H1 (cell line): ENCODE measurements around the gene FIZ1. TPM values are rescaled to one million over a fixed set of nuclear protein-coding genes. Genes with fewer than 3 reads are reported as not detected.

ENCODE experiments used
- GTF2F1 ChIP-seq: IDR thresholded peaks from 2 replicates; pipeline ENCODE4 v1.6.1; 2012; ENCODE audit warnings: low read depth, low read length, improper control_type of control experiment, borderline replicate concordance
- PHF8 ChIP-seq: fragments of 200-600 bp; sonication (generic); conservative IDR thresholded peaks from 2 replicates; pipeline ENCODE4 v1.7.1; 2012; ENCODE audit warnings: low read depth, mild to moderate bottlenecking, inconsistent platforms, low read length, moderate library complexity
- polyA plus RNA-seq, 7 experiments: library from polyadenylated mRNA; depleted of rRNA in 3 of 7; stranded (reverse) in 5 of 7; unstranded in 2 of 7; fragments of >200 nt in 5 of 7; fragments of 200-250 nt in 2 of 7; gene quantifications; 1 replicate in 5 of 7; 2 replicates in 1 of 7; 4 replicates in 1 of 7; pipeline versions ENCODE4 v1.2.1 to v1.2.3, GENCODE V29; 2011 to 2013; ENCODE audit warnings: missing spikeins in 2 of 7, mixed read lengths in 2 of 7
- total RNA-seq: library from RNA; stranded (reverse); fragmentation: NEBNext Ultra II Directional; extraction: Animal tissue kit (Norgen Biotek cat#: 25700); gene quantifications from 2 replicates; pipeline ENCODE4 v1.2.1, GENCODE V29; 2021

The FIZ1 gene
- total and polyA plus RNA-seq, 2 of the 8 experiments (the other 6 are each of a cell fraction or from before 2014, with no cell fraction given) = 9.1 to 18.5 TPM

GRCh38 chr19:55543567-55543966 is 55.8 kb downstream of the FIZ1 start (continued):
- TF ChIP-seq PHF8 (no peak), GTF2F1 (no peak)
